ENCODE data around the gene PHLDA1.

DNA sequence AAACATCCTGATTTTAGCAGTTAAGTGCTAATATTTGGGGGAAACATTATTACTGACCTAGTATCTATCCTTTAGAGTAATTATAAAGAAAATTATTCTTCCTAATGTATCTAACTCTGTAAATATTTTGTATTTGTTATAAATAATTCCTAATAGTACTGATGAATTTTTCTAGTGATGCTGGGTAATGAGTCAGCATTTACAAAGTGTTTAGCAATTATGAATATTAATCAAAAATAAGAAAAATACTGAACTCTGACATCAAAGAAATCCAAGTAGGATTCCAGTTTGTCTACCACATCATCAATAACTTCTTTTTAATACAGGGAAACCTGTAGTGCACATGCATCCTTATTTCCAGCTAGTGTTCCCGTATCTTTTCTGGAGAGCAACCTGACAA, 43.9 kb upstream of the PHLDA1 start:
- TF ChIP-seq, protein P1, sequence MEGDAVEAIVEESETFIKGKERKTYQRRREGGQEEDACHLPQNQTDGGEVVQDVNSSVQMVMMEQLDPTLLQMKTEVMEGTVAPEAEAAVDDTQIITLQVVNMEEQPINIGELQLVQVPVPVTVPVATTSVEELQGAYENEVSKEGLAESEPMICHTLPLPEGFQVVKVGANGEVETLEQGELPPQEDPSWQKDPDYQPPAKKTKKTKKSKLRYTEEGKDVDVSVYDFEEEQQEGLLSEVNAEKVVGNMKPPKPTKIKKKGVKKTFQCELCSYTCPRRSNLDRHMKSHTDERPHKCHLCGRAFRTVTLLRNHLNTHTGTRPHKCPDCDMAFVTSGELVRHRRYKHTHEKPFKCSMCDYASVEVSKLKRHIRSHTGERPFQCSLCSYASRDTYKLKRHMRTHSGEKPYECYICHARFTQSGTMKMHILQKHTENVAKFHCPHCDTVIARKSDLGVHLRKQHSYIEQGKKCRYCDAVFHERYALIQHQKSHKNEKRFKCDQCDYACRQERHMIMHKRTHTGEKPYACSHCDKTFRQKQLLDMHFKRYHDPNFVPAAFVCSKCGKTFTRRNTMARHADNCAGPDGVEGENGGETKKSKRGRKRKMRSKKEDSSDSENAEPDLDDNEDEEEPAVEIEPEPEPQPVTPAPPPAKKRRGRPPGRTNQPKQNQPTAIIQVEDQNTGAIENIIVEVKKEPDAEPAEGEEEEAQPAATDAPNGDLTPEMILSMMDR (IDR thresholded peaks at IDR 0.05) = no peak
- TF ChIP-seq POLR2A (IDR thresholded peaks at IDR 0.05) = no peak

Data from thyroid gland (tissue), 4 donors.